ENCODE results near the gene OR10H1.

DNA sequence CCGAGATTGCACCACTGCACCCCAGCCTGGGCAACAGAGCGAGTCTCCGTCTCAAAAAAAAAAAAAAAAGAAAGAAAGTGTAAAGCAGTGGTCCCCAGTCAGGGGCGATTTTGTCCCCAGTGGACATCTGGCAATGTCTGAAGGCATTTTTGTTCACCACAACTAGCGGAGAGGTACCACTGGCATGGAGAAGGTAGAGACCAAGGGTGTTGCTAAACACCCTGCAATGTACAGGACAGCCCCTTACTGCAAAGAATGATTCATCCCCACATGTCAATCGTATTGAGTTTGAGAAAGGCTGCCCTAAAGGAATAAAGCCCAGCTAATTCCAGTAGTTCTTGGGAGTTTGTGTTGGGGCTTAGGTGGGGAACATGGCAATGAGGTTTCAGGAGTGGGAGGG, 43.7 kb upstream of the OR10H1 start:
- no peak for TF ChIP-seq EP300 (IDR thresholded peaks at IDR 0.05; ENCODE audit: borderline replicate concordance in 1 of 2, low read depth in 1 of 2, low read length in 1 of 2)
- no peak for TF ChIP-seq POLR2AphosphoS5 (IDR thresholded peaks at IDR 0.05; ENCODE audit: low read depth, low read length)
- TF ChIP-seq, protein P1, sequence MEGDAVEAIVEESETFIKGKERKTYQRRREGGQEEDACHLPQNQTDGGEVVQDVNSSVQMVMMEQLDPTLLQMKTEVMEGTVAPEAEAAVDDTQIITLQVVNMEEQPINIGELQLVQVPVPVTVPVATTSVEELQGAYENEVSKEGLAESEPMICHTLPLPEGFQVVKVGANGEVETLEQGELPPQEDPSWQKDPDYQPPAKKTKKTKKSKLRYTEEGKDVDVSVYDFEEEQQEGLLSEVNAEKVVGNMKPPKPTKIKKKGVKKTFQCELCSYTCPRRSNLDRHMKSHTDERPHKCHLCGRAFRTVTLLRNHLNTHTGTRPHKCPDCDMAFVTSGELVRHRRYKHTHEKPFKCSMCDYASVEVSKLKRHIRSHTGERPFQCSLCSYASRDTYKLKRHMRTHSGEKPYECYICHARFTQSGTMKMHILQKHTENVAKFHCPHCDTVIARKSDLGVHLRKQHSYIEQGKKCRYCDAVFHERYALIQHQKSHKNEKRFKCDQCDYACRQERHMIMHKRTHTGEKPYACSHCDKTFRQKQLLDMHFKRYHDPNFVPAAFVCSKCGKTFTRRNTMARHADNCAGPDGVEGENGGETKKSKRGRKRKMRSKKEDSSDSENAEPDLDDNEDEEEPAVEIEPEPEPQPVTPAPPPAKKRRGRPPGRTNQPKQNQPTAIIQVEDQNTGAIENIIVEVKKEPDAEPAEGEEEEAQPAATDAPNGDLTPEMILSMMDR (IDR thresholded peaks at IDR 0.05): no peak
- no peak for TF ChIP-seq FOSL2 (IDR thresholded peaks at IDR 0.05; ENCODE audit: borderline replicate concordance, low read depth)
- TF ChIP-seq, protein P2, sequence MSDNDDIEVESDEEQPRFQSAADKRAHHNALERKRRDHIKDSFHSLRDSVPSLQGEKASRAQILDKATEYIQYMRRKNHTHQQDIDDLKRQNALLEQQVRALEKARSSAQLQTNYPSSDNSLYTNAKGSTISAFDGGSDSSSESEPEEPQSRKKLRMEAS (IDR thresholded peaks at IDR 0.05; ENCODE audit: low read depth): no peak
- TF ChIP-seq RCOR1 (IDR thresholded peaks at IDR 0.05; ENCODE audit: low read length): no peak
- TF ChIP-seq, protein P3, sequence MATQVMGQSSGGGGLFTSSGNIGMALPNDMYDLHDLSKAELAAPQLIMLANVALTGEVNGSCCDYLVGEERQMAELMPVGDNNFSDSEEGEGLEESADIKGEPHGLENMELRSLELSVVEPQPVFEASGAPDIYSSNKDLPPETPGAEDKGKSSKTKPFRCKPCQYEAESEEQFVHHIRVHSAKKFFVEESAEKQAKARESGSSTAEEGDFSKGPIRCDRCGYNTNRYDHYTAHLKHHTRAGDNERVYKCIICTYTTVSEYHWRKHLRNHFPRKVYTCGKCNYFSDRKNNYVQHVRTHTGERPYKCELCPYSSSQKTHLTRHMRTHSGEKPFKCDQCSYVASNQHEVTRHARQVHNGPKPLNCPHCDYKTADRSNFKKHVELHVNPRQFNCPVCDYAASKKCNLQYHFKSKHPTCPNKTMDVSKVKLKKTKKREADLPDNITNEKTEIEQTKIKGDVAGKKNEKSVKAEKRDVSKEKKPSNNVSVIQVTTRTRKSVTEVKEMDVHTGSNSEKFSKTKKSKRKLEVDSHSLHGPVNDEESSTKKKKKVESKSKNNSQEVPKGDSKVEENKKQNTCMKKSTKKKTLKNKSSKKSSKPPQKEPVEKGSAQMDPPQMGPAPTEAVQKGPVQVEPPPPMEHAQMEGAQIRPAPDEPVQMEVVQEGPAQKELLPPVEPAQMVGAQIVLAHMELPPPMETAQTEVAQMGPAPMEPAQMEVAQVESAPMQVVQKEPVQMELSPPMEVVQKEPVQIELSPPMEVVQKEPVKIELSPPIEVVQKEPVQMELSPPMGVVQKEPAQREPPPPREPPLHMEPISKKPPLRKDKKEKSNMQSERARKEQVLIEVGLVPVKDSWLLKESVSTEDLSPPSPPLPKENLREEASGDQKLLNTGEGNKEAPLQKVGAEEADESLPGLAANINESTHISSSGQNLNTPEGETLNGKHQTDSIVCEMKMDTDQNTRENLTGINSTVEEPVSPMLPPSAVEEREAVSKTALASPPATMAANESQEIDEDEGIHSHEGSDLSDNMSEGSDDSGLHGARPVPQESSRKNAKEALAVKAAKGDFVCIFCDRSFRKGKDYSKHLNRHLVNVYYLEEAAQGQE (IDR thresholded peaks at IDR 0.05; ENCODE audit: low read depth, low read length): no peak
- TF ChIP-seq JUND (IDR thresholded peaks at IDR 0.05): no peak

All from SK-N-SH (cell line).